B cell (primary cell): ENCODE data around the gene NETO1. TPM values are rescaled to one million over a fixed set of nuclear protein-coding genes. Genes with fewer than 3 reads are reported as not detected.

Experiments used
- ATAC-seq: fragments of 200-7000 bp; cut with Tn5 transposase; one replicate; pipeline ENCODE4 v1.10.0; 2021; ENCODE audit warnings: low read depth, mild to moderate bottlenecking, moderate number of reproducible peaks, moderate library complexity
- CTCF ChIA-PET: fragments of 350-600 bp; sonication (Branson Sonifier 250); formaldehyde crosslinking; loops from one replicate; lab custom pipeline; 2021; ENCODE audit warnings: antibody characterized with exemption, inconsistent platforms; lab: Charles Lee
- POLR2A ChIA-PET: fragments of 350-600 bp; sonication (Branson Sonifier 250); formaldehyde crosslinking; loops from one replicate; lab custom pipeline; 2021; ENCODE audit warnings: antibody characterized with exemption; lab: Charles Lee
- DNase-seq: peaks from one replicate; pipeline ENCODE4 v3.0.0; 2013
- H2AFZ ChIP-seq: 2 replicates; pipeline ENCODE4 v1.6.1; 2012; ENCODE audit warnings: mild to moderate bottlenecking, low read depth, low read length; ENCODE audit not compliant: insufficient read depth, poor library complexity, severe bottlenecking
- H3K27ac ChIP-seq, 2 donors: 1 replicate in 1 of 2; 2 replicates in 1 of 2; pipeline ENCODE4 v1.5.1; 2012 to 2013; ENCODE audit warnings: low read length in 2 of 2, mild to moderate bottlenecking in 2 of 2, moderate library complexity in 1 of 2
- H3K27me3 ChIP-seq, 4 experiments: fragments of 200-600 bp in 1 of 4; sonication (generic) in 1 of 4; replicated peaks in 1 of 4; 1 replicate in 2 of 4; 2 replicates in 2 of 4; pipeline versions ENCODE4 v1.6.1 to v1.7.0; 2013 to 2016; ENCODE audit warnings: low read length in 3 of 4, mild to moderate bottlenecking in 2 of 4, mixed read lengths in 1 of 4, moderate library complexity in 1 of 4; ENCODE audit not compliant: insufficient read depth in 4 of 4, control insufficient read depth in 3 of 4; ENCODE audit errors: control extremely low read depth in 1 of 4
- H3K36me3 ChIP-seq, 2 experiments: replicated peaks in 1 of 2; 1 replicate in 1 of 2; 2 replicates in 1 of 2; pipeline versions ENCODE4 v1.6.1 to v1.7.1; 2013; ENCODE audit warnings: low read length in 1 of 2; ENCODE audit not compliant: insufficient read depth in 2 of 2, control insufficient read depth in 1 of 2; ENCODE audit errors: control extremely low read depth in 1 of 2, extremely low read depth in 1 of 2
- H3K4me1 ChIP-seq, 2 donors: fragments of 200-600 bp in 1 of 2; sonication (generic) in 1 of 2; 1 replicate in 1 of 2; 2 replicates in 1 of 2; pipeline versions ENCODE4 v1.5.1 to v1.6.1; 2013 to 2017; ENCODE audit warnings: low read length in 2 of 2; ENCODE audit not compliant: control insufficient read depth in 2 of 2, insufficient read depth in 2 of 2
- H3K4me2 ChIP-seq: replicated peaks from 2 replicates; pipeline ENCODE3; 2012; ENCODE audit warnings: mild to moderate bottlenecking, low read depth, low read length; ENCODE audit not compliant: poor library complexity, severe bottlenecking
- H3K4me3 ChIP-seq, 5 experiments: fragments of 200-600 bp in 1 of 5; sonication (generic) in 1 of 5; 1 replicate in 3 of 5; 2 replicates in 2 of 5; pipeline versions ENCODE4 v1.5.1 to v1.7.0; 2011 to 2016; ENCODE audit warnings: low read length in 4 of 5, mild to moderate bottlenecking in 4 of 5, low read depth in 2 of 5, control low read depth in 1 of 5, moderate library complexity in 1 of 5; ENCODE audit not compliant: insufficient read depth in 1 of 5; ENCODE audit errors: control extremely low read depth in 1 of 5, extremely low read depth in 1 of 5
- H3K79me2 ChIP-seq: fragments of 200-600 bp; sonication (generic); one replicate; pipeline ENCODE4 v1.6.0; 2016; ENCODE audit warnings: low read length; ENCODE audit not compliant: control insufficient read depth, insufficient read depth
- H3K9ac ChIP-seq: fragments of 200-600 bp; sonication (generic); 2 replicates; pipeline ENCODE4 v1.6.1; 2017; ENCODE audit warnings: mild to moderate bottlenecking, low read length, moderate library complexity
- H3K9me3 ChIP-seq, 3 donors: one replicate each; pipeline versions ENCODE4 v1.6.1 to v1.7.1; 2013; ENCODE audit warnings: low read length in 2 of 3; ENCODE audit not compliant: control insufficient read depth in 2 of 3, insufficient read depth in 1 of 3; ENCODE audit errors: control extremely low read depth in 1 of 3
- H4K20me1 ChIP-seq: 2 replicates; pipeline ENCODE4 v1.6.0; 2012; ENCODE audit warnings: mild to moderate bottlenecking, low read length; ENCODE audit not compliant: insufficient read depth, control insufficient read depth, poor library complexity, severe bottlenecking
- H3K27ac Mint-ChIP-seq: one replicate; pipeline ENCODE4 v1.8.0; 2021; ENCODE audit warnings: mixed read lengths
- H3K27me3 Mint-ChIP-seq: one replicate; pipeline ENCODE4 v1.8.0; 2021; ENCODE audit warnings: mixed read lengths
- H3K4me1 Mint-ChIP-seq: one replicate; pipeline ENCODE4 v1.8.0; 2021; ENCODE audit warnings: mixed read lengths
- H3K4me3 Mint-ChIP-seq: one replicate; pipeline ENCODE4 v1.8.0; 2021; ENCODE audit warnings: mixed read lengths
- H3K9me3 Mint-ChIP-seq: one replicate; pipeline ENCODE4 v1.8.0; 2022; ENCODE audit warnings: mixed read lengths; ENCODE audit not compliant: insufficient read depth
- EZH2 ChIP-seq: IDR thresholded peaks from 2 replicates; pipeline ENCODE4 v1.6.1; 2012; ENCODE audit warnings: borderline replicate concordance, low read depth, mild to moderate bottlenecking, moderate library complexity, low read length; ENCODE audit not compliant: insufficient read depth, poor library complexity, severe bottlenecking
- WGBS: methylation state at CpG from one replicate; pipeline ENCODE4 v1.1.5; 2013; ENCODE audit warnings: missing lambda C conversion rate; ENCODE audit not compliant: insufficient coverage; 5-methylcytosine and 5-hydroxymethylcytosine counted together
- intact Hi-C: fragments of 100-400 bp; cut with micrococcal nuclease; formaldehyde crosslinking; loops from one replicate; pipeline ENCODE4 v1.10.0; 2022
- polyA plus RNA-seq: library from polyadenylated mRNA; depleted of rRNA; stranded (reverse); fragments of >200 nt; gene quantifications from 2 replicates; pipeline ENCODE4 v1.2.3, GENCODE V29; 2012
- total RNA-seq, 2 donors: library from RNA; stranded (reverse); fragments of 120-200 nt in 1 of 2; gene quantifications; 1 replicate in 1 of 2; 2 replicates in 1 of 2; pipeline versions ENCODE4 v1.2.3 to v1.2.4, GENCODE V29; 2013 to 2022
- TF ChIP-seq, protein P1 (sequence below): fragments of 200-600 bp; IDR thresholded peaks from one replicate; pipeline ENCODE4 v1.8.0; 2022; ENCODE audit warnings: antibody characterized with exemption, mild to moderate bottlenecking

The NETO1 gene
- total and polyA plus RNA-seq, 2 donors (not counting 1 experiment from before 2014, with no cell fraction given), result 8.4 to 10.5 TPM

- H3K4me3 ChIP-seq, result no peak overlapping the region
- Mint-ChIP-seq H3K4me3 (no peak overlapping the region), H3K4me1 (no peaks in the 10 kb centered on the region), H3K27ac (no peak overlapping the region), H3K27me3 (no peaks in the 10 kb centered on the region), H3K9me3 (no peaks in the 10 kb centered on the region)
- WGBS, result no CpG with 5 or more reads among the region's 5 CpGs
- H3K9ac ChIP-seq, result no peak overlapping the region
- ChIA-PET POLR2A (no interaction called here), CTCF (interaction anchor here (0.7 to 3.8 kb wide), 15 partner anchors 9 to 1789 kb away, joined by 3 to 55 read pairs (median 4); no protein-coding TSS in a partner anchor)
- H3K4me2 ChIP-seq, result no peak overlapping the region
- peaks cover 0 to 10% (median 2%) of the 10 kb centered on the region in 3 donors for H3K9me3 ChIP-seq
- no peaks in the 10 kb centered on the region for H3K79me2 ChIP-seq
- no peak overlapping the region for H2AFZ ChIP-seq
- H3K27ac ChIP-seq, result no peak overlapping the region
- H3K4me1 ChIP-seq, result no peaks in the 10 kb centered on the region
- no peaks in the 10 kb centered on the region for H4K20me1 ChIP-seq
- DNase-seq (peak; percentile 73), ATAC-seq (peak; percentile 58)
- H3K27me3 ChIP-seq, result no peaks in the 10 kb centered on the region
- no peak for TF ChIP-seq EZH2
- TF ChIP-seq, protein P1, sequence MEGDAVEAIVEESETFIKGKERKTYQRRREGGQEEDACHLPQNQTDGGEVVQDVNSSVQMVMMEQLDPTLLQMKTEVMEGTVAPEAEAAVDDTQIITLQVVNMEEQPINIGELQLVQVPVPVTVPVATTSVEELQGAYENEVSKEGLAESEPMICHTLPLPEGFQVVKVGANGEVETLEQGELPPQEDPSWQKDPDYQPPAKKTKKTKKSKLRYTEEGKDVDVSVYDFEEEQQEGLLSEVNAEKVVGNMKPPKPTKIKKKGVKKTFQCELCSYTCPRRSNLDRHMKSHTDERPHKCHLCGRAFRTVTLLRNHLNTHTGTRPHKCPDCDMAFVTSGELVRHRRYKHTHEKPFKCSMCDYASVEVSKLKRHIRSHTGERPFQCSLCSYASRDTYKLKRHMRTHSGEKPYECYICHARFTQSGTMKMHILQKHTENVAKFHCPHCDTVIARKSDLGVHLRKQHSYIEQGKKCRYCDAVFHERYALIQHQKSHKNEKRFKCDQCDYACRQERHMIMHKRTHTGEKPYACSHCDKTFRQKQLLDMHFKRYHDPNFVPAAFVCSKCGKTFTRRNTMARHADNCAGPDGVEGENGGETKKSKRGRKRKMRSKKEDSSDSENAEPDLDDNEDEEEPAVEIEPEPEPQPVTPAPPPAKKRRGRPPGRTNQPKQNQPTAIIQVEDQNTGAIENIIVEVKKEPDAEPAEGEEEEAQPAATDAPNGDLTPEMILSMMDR, result peak; percentile 91
- intact Hi-C loops, result loop anchor here (1.0 to 10.0 kb wide), 2 partner anchors 374 to 1352 kb away; no protein-coding TSS in a partner anchor
- H3K36me3 ChIP-seq, result no peaks in the 10 kb centered on the region
Measured at GRCh38 chr18:72762515-72763122, 105.2 kb downstream of the NETO1 start.

DNA sequence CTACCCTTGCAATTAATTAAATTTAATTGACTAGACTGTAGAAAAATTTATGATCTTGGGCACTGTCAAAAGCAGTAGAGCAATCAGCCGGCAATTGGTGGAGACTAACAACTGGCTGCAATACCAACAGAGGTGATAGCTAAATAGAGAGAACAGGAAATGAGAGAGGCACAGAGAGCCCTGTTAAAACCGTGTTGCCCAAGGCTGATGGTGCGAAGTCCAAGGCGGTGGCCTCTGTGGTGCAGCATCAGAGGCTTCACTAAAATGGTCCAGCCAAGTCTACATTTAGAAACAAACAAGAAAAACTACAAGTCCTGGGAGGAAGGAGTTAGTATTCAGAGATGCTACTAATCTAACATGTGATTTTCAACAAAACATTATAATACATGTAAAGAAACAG lies 115.6 kb downstream of the NETO1 start:
- Histone ChIP-seq H3K4me2 (no peak overlapping the region), H2AFZ (no peak overlapping the region), H3K9me3 (no peaks in the 10 kb centered on the region), H3K27ac (no peak overlapping the region), H4K20me1 (no peaks in the 10 kb centered on the region), H3K4me1 (no peaks in the 10 kb centered on the region), H3K9ac (no peak overlapping the region), H3K79me2 (no peaks in the 10 kb centered on the region), H3K36me3 (no peaks in the 10 kb centered on the region), H3K27me3 (no peaks in the 10 kb centered on the region), H3K4me3 (no peak overlapping the region)
- CTCF ChIA-PET, result interaction anchor here (0.7 to 4.1 kb wide), 3 partner anchors 10 to 519 kb away, joined by 3 to 25 read pairs (median 5); no protein-coding TSS in a partner anchor
- POLR2A ChIA-PET, result no interaction called here
- ATAC-seq (no peak), DNase-seq (no peak)
- Mint-ChIP-seq H3K27ac (no peak overlapping the region), H3K27me3 (no peaks in the 10 kb centered on the region), H3K4me1 (no peaks in the 10 kb centered on the region), H3K9me3 (no peaks in the 10 kb centered on the region), H3K4me3 (no peak overlapping the region)
- 67% methylated on average over 3 of the region's 4 CpGs for WGBS
- intact Hi-C loops, result no loop called here
- TF ChIP-seq, protein P1, result no peak
- TF ChIP-seq EZH2, result no peak
